ENCODE measurements around the gene DYNC2I2. TPM values are rescaled to one million over a fixed set of nuclear protein-coding genes. Genes with fewer than 3 reads are reported as not detected.

DYNC2I2 gene
- polyA plus RNA-seq, 1 donor from 2014 or later, result 82.5 TPM

GRCh38 chr9:128684325-128685199, 27.9 kb upstream of the DYNC2I2 start:
- Histone ChIP-seq H2AFZ (ENCODE audit: low read depth, low read length) (no peak overlapping the region), H3K36me3 (ENCODE audit: insufficient read depth, low read length) (no peaks in the 10 kb centered on the region), H3K9me3 (ENCODE audit: low read length) (no peaks in the 10 kb centered on the region), H3K9ac (ENCODE audit: low read length) (no peak overlapping the region), H3K4me3 (ENCODE audit: low read length) (no peak overlapping the region), H3K4me2 (ENCODE audit: low read length) (no peak overlapping the region), H3K27ac (ENCODE audit: low read length) (no peak overlapping the region), H3K27me3 (ENCODE audit: insufficient read depth, low read depth, low read length) (no peaks in the 10 kb centered on the region), H3F3A (ENCODE audit: insufficient read depth, low read length, poor library complexity, severe bottlenecking) (no peaks in the 10 kb centered on the region), H3K79me2 (replicated peaks; ENCODE audit: insufficient read depth, low read length) (no peaks in the 10 kb centered on the region), H3K9me2 (ENCODE audit: insufficient read depth, low read length) (no peaks in the 10 kb centered on the region), H4K20me1 (ENCODE audit: insufficient read depth) (no peaks in the 10 kb centered on the region)
- TF ChIP-seq CTCF (IDR thresholded peaks at IDR 0.05; ENCODE audit: poor library complexity, severe bottlenecking), result no peak
- no peak for TF ChIP-seq TAF1 (IDR thresholded peaks at IDR 0.05; ENCODE audit: low read depth)
- TF ChIP-seq EP300 (conservative IDR thresholded peaks at IDR 0.05; ENCODE audit: poor library complexity, severe bottlenecking), result no peak
- TF ChIP-seq REST (IDR thresholded peaks at IDR 0.05; ENCODE audit: borderline replicate concordance), result no peak
- no peak for TF ChIP-seq POLR2AphosphoS5 (IDR thresholded peaks at IDR 0.05)
- no peak for TF ChIP-seq SMC3 (conservative IDR thresholded peaks at IDR 0.05; ENCODE audit: poor library complexity)
- no peak for TF ChIP-seq MXI1 (conservative IDR thresholded peaks at IDR 0.05; ENCODE audit: poor library complexity, severe bottlenecking)
- TF ChIP-seq EZH2 (IDR thresholded peaks at IDR 0.05; ENCODE audit: borderline replicate concordance, insufficient read depth, low read length, poor library complexity, severe bottlenecking), result no peak
- no peak for TF ChIP-seq RAD21 (conservative IDR thresholded peaks at IDR 0.05)

- TF ChIP-seq RAD21 (conservative IDR thresholded peaks at IDR 0.05) (no peak), POLR2AphosphoS5 (IDR thresholded peaks at IDR 0.05) (no peak), EP300 (conservative IDR thresholded peaks at IDR 0.05; ENCODE audit: poor library complexity, severe bottlenecking) (no peak), MXI1 (conservative IDR thresholded peaks at IDR 0.05; ENCODE audit: poor library complexity, severe bottlenecking) (no peak), REST (IDR thresholded peaks at IDR 0.05; ENCODE audit: borderline replicate concordance) (no peak), EZH2 (IDR thresholded peaks at IDR 0.05; ENCODE audit: borderline replicate concordance, insufficient read depth, low read length, poor library complexity, severe bottlenecking) (no peak), TAF1 (IDR thresholded peaks at IDR 0.05; ENCODE audit: low read depth) (no peak), SMC3 (conservative IDR thresholded peaks at IDR 0.05; ENCODE audit: poor library complexity) (no peak), CTCF (IDR thresholded peaks at IDR 0.05; ENCODE audit: poor library complexity, severe bottlenecking) (no peak)
- H3K27ac ChIP-seq (ENCODE audit: low read length), result no peak overlapping the region
- H3K4me2 ChIP-seq (ENCODE audit: low read length), result no peak overlapping the region
- H3K9ac ChIP-seq (ENCODE audit: low read length), result no peak overlapping the region
- H3K36me3 ChIP-seq (ENCODE audit: insufficient read depth, low read length), result no peaks in the 10 kb centered on the region
- no peaks in the 10 kb centered on the region for H3K27me3 ChIP-seq (ENCODE audit: insufficient read depth, low read depth, low read length)
- H4K20me1 ChIP-seq (ENCODE audit: insufficient read depth), result no peaks in the 10 kb centered on the region
- no peaks in the 10 kb centered on the region for H3F3A ChIP-seq (ENCODE audit: insufficient read depth, low read length, poor library complexity, severe bottlenecking)
- no peaks in the 10 kb centered on the region for H3K9me2 ChIP-seq (ENCODE audit: insufficient read depth, low read length)
- no peaks in the 10 kb centered on the region for H3K79me2 ChIP-seq (replicated peaks; ENCODE audit: insufficient read depth, low read length)
- peak overlapping the region; percentile 39 for H3K4me3 ChIP-seq (ENCODE audit: low read length)
- H3K9me3 ChIP-seq (ENCODE audit: low read length), result no peaks in the 10 kb centered on the region
- no peak overlapping the region for H2AFZ ChIP-seq (ENCODE audit: low read depth, low read length)
Measured at GRCh38 chr9:128684065-128684324, 27.3 kb upstream of the DYNC2I2 start.
